Uterus (tissue), 2 donors: Measurements from ENCODE around the gene ADORA1.

ENCODE experiments used
- POLR2A ChIP-seq, 2 donors: fragments of 450-650 bp; IDR thresholded peaks; one replicate each; pipeline ENCODE4 v1.6.1; 2016; ENCODE audit warnings: antibody characterized with exemption in 2 of 2, mild to moderate bottlenecking in 1 of 2, moderate library complexity in 1 of 2
- TF ChIP-seq, protein P1 (sequence below), 4 experiments: fragments of 200-600 bp in 2 of 4; fragments of 450-650 bp in 2 of 4; sonication (generic) in 2 of 4; IDR thresholded peaks; one replicate each; pipeline ENCODE4 v1.5.1; 2016 to 2019; ENCODE audit warnings: antibody characterized with exemption in 4 of 4, mild to moderate bottlenecking in 2 of 4, moderate library complexity in 1 of 4

DNA sequence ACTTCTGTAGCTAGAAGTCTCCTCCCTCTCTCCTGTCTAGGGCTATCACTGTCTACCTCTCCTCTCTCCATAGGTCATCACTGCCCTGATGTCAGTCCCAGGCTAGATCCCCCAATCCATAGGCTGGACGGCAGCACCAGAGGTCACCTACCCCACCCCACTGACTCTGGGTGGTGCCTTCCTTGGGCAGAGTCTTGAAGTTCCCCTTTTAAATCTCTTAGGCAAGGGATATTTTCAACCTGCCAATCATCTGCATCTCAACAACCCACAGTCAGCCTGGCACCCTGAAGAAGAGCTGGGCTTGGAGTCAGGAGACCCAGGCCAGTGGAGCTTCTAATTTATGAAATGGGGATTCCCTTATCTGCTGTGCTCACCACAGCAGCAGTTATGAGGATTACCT, 34.9 kb downstream of the ADORA1 start:
- no peak for TF ChIP-seq POLR2A (IDR thresholded peaks at IDR 0.05)
- TF ChIP-seq, protein P1, sequence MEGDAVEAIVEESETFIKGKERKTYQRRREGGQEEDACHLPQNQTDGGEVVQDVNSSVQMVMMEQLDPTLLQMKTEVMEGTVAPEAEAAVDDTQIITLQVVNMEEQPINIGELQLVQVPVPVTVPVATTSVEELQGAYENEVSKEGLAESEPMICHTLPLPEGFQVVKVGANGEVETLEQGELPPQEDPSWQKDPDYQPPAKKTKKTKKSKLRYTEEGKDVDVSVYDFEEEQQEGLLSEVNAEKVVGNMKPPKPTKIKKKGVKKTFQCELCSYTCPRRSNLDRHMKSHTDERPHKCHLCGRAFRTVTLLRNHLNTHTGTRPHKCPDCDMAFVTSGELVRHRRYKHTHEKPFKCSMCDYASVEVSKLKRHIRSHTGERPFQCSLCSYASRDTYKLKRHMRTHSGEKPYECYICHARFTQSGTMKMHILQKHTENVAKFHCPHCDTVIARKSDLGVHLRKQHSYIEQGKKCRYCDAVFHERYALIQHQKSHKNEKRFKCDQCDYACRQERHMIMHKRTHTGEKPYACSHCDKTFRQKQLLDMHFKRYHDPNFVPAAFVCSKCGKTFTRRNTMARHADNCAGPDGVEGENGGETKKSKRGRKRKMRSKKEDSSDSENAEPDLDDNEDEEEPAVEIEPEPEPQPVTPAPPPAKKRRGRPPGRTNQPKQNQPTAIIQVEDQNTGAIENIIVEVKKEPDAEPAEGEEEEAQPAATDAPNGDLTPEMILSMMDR (IDR thresholded peaks at IDR 0.05) = no peak
